Measurements from ENCODE around the gene CPLX3.

DNA sequence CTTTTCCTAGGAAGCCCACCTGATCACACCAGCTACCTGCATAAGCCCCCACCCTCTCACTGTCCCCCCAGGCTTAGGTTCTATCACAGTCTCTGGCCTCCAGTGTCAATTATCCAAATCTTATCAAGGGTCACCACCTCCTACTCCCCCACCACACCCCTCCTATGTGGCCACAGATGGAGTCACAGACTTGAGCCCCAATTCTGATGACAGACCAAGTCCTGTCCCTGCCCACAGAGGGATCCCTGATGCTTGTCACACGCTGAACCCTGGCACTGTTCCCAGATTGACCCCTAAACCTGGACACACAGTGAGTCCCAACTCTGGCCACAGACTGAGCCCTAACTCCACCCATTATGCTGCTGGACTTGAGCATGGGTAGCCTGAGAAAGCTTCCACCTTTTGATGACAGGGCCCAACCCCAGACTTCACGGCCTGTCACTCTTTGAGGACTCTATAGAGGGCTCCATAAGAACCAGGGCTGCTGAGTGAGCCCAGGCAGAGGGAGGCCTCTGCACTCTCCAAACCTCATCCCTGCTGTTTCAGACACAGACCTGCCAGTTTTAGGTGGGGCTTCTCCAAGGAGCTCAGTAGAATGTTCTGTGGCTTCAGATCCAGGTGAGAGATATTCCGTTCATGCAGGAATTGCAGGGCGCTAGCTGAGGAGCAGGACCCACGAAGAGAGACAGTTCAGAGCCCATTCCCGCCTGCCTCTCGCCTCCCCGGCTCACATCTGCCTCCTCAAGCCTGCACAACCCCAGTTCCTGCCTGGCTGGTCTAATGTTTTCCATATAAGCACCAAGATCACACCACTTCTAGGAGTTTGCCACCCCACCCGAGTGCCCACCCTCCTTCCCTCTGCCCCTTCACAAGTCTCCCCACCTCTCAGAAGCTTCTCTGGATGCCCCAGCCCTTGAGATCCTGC, 14.7 kb downstream of the CPLX3 start:
- no peak for TF ChIP-seq EZH2 (IDR thresholded peaks at IDR 0.05; ENCODE audit: low read depth, low read length, severe bottlenecking)
- no peak for TF ChIP-seq CHD2 (IDR thresholded peaks at IDR 0.05; ENCODE audit: low read length)
- no peak for TF ChIP-seq EGR1 (IDR thresholded peaks at IDR 0.05; ENCODE audit: borderline replicate concordance, low read depth, low read length)
- no peak for TF ChIP-seq TBP (IDR thresholded peaks at IDR 0.05; ENCODE audit: low read depth, low read length)
- no peak for TF ChIP-seq CREB1 (IDR thresholded peaks at IDR 0.05)
- TF ChIP-seq, protein P1, sequence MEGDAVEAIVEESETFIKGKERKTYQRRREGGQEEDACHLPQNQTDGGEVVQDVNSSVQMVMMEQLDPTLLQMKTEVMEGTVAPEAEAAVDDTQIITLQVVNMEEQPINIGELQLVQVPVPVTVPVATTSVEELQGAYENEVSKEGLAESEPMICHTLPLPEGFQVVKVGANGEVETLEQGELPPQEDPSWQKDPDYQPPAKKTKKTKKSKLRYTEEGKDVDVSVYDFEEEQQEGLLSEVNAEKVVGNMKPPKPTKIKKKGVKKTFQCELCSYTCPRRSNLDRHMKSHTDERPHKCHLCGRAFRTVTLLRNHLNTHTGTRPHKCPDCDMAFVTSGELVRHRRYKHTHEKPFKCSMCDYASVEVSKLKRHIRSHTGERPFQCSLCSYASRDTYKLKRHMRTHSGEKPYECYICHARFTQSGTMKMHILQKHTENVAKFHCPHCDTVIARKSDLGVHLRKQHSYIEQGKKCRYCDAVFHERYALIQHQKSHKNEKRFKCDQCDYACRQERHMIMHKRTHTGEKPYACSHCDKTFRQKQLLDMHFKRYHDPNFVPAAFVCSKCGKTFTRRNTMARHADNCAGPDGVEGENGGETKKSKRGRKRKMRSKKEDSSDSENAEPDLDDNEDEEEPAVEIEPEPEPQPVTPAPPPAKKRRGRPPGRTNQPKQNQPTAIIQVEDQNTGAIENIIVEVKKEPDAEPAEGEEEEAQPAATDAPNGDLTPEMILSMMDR (IDR thresholded peaks at IDR 0.05; ENCODE audit: control extremely low read depth in 1 of 3, insufficient read depth in 1 of 3, low read depth in 1 of 3, low read length in 3 of 3), result no peak
- no peak for TF ChIP-seq POLR2AphosphoS5 (IDR thresholded peaks at IDR 0.05; ENCODE audit: low read depth, low read length)
- TF ChIP-seq, protein P2, sequence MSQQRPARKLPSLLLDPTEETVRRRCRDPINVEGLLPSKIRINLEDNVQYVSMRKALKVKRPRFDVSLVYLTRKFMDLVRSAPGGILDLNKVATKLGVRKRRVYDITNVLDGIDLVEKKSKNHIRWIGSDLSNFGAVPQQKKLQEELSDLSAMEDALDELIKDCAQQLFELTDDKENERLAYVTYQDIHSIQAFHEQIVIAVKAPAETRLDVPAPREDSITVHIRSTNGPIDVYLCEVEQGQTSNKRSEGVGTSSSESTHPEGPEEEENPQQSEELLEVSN (IDR thresholded peaks at IDR 0.05), result no peak
- no peak for TF ChIP-seq CEBPB (IDR thresholded peaks at IDR 0.05; ENCODE audit: low read depth, low read length)

All from H1 (cell line).